RPMI8226 (cell line): ENCODE measurements around the gene NRARP.

Experiments used
- DNase-seq: peaks from one replicate; pipeline ENCODE4 v3.0.0-alpha.2; 2015

NRARP gene

GRCh38 chr9:137321726-137322361 is 19.8 kb upstream of the NRARP start:
- no peak for DNase-seq

- DNase-seq = peak; percentile 61
Observed at GRCh38 chr9:137320555-137321384, 18.7 kb upstream of the NRARP start.

GRCh38 chr9:137319739-137320551 is 17.9 kb upstream of the NRARP start:
- DNase-seq = no peak

- DNase-seq = no peak
Observed at GRCh38 chr9:137319011-137319738, 17.1 kb upstream of the NRARP start.

GRCh38 chr9:137318602-137319001 is 16.5 kb upstream of the NRARP start:
- no peak for DNase-seq

- DNase-seq = no peak
Observed at GRCh38 chr9:137317718-137318511, 15.8 kb upstream of the NRARP start.

GRCh38 chr9:137317021-137317717 is 15.1 kb upstream of the NRARP start:
- DNase-seq = no peak

DNA sequence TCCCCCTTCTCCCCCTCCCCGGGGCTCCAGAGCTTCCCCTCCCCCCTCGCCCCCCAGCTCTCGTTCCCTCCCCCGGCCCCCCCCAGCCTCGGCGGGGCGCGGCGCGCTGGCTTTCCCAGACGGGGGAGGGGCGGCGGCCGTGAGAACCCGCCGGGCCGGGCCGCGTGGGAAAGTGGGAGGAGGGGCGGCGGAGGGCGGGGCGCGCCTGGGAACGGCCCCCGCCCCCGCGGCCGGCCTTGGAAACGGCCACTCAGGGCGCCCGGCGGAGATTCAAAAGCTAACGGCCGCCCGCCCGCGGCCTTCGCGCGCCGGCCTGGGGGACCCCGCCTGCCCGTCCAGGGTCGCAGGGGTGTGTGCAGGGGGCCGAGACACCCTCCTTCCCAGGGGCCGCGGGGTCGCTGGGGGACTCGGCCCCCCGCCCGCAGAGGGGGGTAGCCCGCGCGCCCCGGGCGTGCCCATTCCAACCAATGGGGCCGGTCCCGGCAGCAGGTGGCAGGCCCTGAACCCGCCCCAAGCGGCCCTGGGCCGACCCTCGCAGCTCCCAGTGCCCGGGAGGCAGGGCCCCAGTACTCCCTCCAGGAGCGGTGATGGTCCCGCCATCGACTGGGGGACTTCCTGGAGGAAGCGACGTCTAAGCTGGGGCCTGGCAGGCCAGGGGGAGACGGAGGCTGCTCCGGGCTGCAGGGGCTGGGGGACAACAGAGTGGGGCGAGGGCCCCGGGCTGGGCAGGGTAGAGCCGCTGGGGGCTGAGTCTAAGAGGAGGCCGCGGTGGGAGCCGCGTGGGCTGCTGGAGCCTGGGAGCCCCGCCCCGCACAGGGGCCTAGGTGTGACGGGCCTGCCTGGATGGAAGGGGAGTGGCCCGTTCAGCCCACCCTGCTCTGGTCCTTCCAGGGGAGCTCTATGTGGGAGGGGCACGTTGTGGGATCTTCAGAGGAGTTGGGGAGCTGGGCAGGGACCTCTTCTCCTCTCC is 14.2 kb upstream of the NRARP start:
- DNase-seq = peak; percentile 63

- DNase-seq = no peak
Observed at GRCh38 chr9:137315581-137316011, 13.5 kb upstream of the NRARP start.

GRCh38 chr9:137314561-137315560 is 12.8 kb upstream of the NRARP start:
- DNase-seq = no peak

GRCh38 chr9:137313956-137314560 is 12.0 kb upstream of the NRARP start:
- DNase-seq = no peak

- DNase-seq = no peak
Observed at GRCh38 chr9:137313326-137313936, 11.4 kb upstream of the NRARP start.

DNA sequence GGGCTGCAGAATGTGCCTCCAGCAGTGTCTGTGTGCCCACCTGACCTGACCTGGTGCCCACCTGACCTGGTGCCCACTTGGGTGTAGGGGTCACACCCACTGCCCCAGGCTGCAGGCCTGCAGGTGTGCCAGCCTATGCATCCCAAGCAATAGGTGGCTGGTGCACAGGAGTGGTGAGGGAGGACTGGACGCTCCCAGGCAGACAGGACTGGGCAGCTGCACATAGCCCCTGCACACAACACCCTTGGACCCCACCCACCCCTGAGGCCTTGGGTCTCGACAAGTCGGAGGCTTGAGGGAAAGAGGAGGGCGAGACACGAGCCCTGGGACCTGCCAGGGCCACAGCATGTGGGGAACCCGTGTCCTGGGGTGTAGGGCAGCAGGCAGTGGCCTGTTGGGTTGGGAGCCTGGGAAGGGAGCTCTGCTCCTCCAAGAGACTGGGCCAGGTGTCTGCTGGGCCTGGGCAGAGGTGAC is 10.8 kb upstream of the NRARP start:
- no peak for DNase-seq

GRCh38 chr9:137311986-137312851 is 10.1 kb upstream of the NRARP start:
- no peak for DNase-seq

DNA sequence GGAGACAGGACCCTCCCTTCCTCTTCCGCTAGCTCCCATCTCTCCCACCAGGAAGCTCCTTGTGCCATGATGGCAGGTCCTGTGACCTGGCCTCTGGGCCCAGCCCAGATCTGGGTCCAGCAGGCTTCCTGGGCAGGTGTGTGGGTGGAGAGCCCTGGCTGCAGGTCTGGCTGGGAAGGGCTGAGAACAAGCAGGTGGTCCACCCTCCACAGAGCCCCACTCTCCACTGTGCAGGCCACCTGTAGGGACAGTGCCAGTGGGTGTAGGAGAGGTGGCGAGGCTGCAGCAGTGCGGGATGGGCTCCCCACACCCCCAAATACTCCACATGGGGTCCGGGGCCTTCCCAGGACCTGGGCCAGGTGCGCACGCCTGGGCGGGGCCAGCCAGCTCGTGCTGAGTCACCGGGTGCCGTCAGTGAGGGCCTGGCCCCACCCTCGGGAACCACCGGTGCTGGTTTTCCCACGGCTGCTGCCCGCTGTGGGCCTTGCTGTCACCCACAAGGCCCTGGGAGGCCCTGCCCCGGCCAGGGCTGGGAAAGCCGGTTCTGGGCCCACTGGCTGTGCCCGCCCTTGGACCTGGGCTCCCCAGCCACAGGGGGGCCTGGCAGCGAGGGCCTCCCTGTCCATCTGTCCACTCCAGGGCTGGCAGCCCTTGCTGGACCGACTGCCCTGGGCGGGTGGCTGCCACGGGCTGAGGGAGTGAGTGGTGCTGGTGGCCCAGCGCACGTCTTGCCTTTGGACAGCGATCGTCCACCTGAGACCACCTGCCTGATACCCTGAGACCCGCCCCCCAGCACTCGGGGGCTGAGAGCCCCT is 9.3 kb upstream of the NRARP start:
- DNase-seq = peak; percentile 81
